ENCODE results near the gene LYRM4.

The LYRM4 gene

DNA sequence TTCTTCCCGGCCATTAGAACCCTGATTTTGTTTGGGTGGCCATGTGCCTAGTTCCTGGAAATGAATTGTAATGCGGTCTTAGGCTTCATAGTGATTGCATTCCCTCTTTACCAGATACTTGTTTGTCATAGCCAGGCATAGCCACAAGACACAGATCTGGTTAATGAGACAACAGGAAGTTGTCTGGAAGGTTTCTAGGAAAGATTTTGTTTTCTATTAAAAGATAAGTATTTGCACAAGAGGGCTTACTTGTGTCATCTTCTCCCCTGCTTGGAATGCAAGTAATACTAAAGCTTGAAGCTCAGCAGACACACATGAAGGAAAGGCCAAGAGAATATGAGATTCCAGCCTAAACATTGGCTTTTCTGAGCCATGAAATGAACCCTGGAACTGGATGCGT, 13.5 kb upstream of the LYRM4 start:
- DNase-seq = no peak
- TF ChIP-seq GATA1 (IDR thresholded peaks at IDR 0.05; ENCODE audit: low read depth, low read length) (no peak), POLR2A (IDR thresholded peaks at IDR 0.05; ENCODE audit: low read length) (no peak)

DNA sequence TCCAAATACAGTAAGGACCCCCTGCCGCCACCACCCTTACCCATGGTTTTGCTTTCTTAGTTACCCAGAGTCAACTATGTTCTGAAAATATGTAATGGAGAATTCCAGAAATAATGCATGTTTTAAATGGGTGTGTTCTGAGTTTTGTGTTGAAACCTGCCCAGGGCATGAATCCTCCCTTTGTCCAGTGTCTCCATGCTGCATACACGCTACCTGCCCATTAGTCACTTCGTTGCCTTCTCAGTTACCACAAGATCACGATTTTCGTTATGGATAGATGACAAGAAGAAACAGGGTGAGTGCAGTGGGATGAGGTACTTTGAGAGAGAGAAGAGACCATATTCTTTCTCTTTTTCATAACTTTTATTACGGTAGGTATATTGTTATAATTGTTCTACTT, 11.2 kb upstream of the LYRM4 start:
- DNase-seq = no peak
- TF ChIP-seq GATA1 (IDR thresholded peaks at IDR 0.05; ENCODE audit: low read depth, low read length) (no peak), POLR2A (IDR thresholded peaks at IDR 0.05; ENCODE audit: low read length) (no peak)

DNA sequence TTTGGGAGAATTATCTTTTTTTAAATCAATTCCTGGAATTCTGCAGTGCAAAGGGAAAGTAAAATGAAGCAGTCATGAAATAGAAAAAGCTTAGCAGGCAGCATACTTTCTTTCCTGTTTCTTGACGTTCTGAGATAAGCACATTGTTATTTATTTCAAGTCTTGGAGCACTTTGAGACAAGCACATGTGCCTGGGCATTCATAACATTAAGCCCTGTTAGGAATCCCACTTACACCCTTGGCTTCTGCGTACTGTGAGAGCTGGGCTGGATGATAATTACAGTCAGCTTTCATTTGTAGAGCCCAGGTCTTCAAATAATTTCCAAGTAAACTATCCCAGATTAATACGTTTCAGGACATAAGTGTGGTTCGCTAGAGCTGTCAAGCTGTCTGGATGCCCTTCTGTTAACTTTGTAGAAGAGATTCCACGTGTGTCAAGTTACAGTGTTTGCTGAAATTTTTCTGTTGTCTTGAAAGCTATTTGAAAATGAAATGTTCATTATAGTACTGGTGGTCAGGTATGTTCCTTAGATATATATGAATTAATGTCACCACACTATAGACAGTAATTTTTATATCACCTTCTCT, 9.4 kb upstream of the LYRM4 start:
- DNase-seq = peak; percentile 60 to 80
- TF ChIP-seq POLR2A (IDR thresholded peaks at IDR 0.05; ENCODE audit: low read length) = no peak
- no peak for TF ChIP-seq GATA1 (IDR thresholded peaks at IDR 0.05; ENCODE audit: low read depth, low read length)

DNA sequence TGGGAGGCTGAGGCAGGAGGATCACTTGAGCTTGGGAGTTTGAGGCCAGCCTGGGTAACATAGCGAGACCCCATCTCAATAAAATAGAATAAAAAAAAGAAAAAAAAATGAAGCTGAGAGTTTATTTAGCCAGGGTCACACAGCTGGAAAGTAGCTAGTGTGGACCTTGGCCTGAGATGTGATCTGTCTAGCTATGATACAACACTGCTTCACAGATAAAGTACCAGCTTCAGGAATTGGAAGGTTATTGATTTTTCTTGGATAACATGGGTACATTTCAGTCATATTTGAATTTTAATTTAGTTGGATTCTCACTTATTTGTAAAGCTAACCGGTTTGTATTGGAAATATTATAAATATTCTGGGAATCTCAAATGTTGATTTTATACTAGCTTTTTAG, 5.7 kb upstream of the LYRM4 start:
- TF ChIP-seq GATA1 (IDR thresholded peaks at IDR 0.05; ENCODE audit: low read depth, low read length) (no peak), POLR2A (IDR thresholded peaks at IDR 0.05; ENCODE audit: low read length) (no peak)
- DNase-seq = no peak

DNA sequence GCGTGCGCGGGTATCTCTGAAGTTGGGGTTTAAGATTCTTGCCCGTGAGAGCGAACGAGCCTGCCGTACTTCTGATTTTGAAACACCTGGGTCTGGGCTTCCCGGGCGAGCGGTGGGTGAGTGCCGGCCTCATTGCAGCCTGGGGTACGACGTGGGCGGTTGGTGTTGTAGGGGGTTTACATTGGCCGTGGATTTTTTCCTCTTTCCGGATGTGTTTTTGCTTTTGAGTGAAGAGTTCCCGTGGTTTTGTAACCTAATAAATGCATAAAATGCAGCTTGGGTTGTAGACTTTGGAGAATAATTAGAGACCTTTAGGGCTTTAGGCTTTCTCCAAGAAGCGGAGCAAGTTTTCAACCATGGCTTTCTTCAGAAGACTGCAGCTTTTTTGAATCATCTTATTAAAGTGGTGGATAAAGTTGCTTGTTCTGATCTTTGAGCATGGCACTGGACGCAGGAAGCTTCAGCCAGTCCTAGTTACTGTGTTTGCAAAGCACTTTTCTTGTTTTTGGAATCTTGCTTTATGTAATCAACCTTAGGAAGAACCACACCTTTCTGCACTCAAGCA, 877 bp upstream of the LYRM4 start:
- TF ChIP-seq GATA1 (IDR thresholded peaks at IDR 0.05; ENCODE audit: low read depth, low read length) = no peak
- TF ChIP-seq POLR2A (IDR thresholded peaks at IDR 0.05; ENCODE audit: low read length) = peak; percentile 19
- peak; percentile 41 to 55 for DNase-seq

DNA sequence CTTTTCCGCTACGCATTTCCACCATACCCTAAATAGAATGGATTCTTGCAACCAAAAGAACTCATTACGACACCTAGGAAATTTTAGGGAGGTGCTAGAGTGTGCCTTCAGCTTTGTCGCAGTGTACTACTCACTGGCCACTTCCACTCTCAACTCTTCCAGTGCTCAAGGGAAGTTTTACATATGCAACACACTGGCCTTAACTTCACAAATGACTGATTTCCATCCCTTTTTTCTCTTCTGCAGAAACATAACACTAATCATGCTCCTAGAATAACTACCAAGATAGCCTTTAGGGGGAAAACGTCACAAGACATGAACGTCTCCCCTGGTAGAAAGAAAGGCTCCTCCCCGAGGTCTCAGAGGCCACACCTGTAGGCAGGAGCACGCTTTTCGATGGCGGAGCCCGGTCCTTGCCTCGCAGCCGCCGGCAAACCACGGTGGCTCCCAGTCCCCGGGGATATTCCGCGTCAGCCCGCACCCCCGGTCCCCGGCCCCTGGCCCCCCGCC, 584 bp downstream of the LYRM4 start:
- TF ChIP-seq POLR2A (IDR thresholded peaks at IDR 0.05; ENCODE audit: low read length) (peak; percentile 5), GATA1 (IDR thresholded peaks at IDR 0.05; ENCODE audit: low read depth, low read length) (no peak)
- DNase-seq = peak; percentile 80 to 83

DNA sequence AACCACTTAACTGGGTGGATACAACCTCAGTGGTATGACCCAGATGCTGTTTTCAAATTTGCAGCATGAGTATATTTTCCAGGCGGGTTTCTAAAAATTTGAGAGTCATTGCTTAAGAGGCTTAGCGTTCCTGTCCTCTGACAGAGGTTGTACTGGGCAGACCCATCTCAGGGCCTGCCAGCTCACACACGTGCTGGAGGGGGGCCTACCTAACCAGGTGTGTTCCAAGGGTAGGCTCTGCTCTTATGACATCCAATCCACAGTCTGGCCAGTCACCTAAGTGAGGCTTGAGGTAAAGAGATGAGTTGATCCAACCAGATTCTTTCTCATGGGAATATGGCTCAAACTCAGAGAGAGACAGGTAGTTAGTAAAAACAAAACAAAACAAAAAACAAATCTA, 1.3 kb downstream of the LYRM4 start:
- TF ChIP-seq POLR2A (IDR thresholded peaks at IDR 0.05; ENCODE audit: low read length) (no peak), GATA1 (IDR thresholded peaks at IDR 0.05; ENCODE audit: low read depth, low read length) (no peak)
- no peak for DNase-seq

DNA sequence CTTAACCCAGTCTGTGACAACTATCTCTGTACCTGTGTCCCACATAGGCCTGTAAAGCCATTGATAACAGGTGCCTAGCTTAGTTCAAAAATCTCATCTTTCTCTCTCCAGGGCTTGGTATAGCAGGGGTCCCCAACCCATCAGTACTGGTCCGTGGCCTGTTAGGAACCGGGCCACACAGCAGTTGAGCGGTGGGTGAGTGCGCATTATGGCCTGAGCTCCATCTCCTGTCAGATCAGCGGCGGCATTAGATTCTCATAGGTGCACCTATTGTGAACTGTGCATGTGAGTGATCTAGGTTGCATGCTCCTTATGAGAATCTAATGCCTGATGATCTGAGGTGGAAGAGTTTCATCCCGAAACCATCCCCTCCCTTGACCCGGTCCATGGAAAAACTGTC, 3.4 kb downstream of the LYRM4 start:
- no peak for DNase-seq
- no peak for TF ChIP-seq POLR2A (IDR thresholded peaks at IDR 0.05; ENCODE audit: low read length)
- TF ChIP-seq GATA1 (IDR thresholded peaks at IDR 0.05; ENCODE audit: low read depth, low read length) = no peak

DNA sequence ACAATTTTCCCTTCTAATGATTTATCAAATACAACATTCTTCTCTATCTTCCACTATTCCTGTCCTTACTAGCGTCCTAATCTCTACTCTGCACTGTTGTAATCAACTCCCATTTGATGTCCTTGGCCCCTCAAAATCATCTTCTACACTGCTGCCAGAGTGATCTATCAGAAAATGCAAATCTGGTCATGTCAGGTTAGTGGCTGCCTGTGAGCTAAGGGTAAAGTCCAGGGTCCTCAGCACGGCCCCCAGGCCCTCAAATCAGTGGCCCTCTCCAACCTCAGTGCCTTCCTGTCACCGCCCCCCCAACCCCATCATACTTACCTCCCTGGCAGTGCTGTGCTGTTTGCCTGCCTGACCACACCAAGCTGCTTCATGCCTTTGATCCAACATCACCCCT, 3.8 kb downstream of the LYRM4 start:
- no peak for DNase-seq
- TF ChIP-seq GATA1 (IDR thresholded peaks at IDR 0.05; ENCODE audit: low read depth, low read length) (no peak), POLR2A (IDR thresholded peaks at IDR 0.05; ENCODE audit: low read length) (no peak)

DNA sequence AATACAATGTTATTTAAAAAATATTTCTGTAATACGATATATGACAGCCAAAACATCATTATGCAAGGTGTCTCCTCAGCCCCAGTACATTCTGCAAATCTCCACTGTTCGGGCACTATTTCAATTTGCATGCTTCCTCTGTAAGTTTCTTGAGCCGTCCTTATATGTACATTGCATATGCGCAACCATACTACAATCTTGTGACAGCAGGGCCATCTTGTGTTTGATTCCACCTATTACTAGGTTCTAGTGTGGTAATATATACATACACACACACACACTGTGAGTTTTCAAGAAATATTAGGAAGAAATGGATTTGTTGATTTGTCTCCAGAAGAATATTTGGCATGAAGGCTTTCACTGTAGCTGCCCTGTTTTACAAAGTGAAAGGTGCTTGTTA, 9.8 kb downstream of the LYRM4 start:
- TF ChIP-seq GATA1 (IDR thresholded peaks at IDR 0.05; ENCODE audit: low read depth, low read length) = no peak
- no peak for TF ChIP-seq POLR2A (IDR thresholded peaks at IDR 0.05; ENCODE audit: low read length)
- DNase-seq = no peak

DNA sequence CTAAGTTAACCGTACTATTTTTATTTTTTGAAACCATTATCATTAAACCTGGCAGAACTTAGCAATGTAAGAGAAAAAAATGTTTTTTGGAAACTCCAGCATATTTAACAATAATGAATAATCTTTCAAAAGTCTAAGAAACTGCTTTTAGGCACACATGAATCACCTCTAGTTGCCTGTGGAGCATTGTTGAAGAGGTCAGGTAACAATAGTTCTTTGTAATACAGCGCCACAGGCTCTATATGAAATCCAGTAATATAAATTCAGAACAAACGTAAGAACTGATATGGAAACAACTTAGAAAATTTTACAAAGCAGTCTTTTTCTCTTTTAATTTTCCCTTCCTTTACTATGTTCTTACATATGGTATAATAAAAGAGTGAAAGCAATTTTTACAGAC, 10.3 kb downstream of the LYRM4 start:
- no peak for DNase-seq
- TF ChIP-seq GATA1 (IDR thresholded peaks at IDR 0.05; ENCODE audit: low read depth, low read length) (no peak), POLR2A (IDR thresholded peaks at IDR 0.05; ENCODE audit: low read length) (no peak)

DNA sequence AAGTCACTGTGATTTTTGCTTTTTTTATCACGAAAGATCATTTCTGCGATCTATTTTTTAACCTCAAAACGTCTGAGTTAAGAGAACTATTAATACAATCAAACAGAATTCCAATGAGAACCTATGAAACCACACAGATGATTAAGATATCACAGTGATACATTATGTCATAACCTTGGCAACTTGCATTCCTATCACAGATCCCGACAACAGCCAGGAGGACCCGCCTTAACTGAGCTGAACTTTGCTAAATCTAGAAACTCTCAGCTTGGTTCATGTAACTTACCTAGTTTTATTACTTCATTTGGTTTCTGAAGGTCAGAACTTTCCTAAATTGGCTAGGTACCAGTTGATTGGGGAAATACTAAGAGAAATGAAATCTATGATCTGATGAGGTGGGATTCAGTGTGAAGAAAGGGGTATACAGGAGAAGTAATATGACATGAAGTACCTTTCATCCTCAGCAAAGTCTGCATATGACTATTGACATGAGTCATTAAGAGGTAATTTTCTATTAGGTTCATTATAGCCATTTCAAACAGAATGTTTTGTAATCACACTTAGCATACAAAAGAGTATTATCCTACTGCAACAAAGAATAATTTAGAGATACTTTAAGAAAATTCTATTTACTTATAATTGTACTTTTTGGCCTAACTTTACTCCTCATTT, 11.2 kb downstream of the LYRM4 start:
- no peak for DNase-seq
- no peak for TF ChIP-seq POLR2A (IDR thresholded peaks at IDR 0.05; ENCODE audit: low read length)
- TF ChIP-seq GATA1 (IDR thresholded peaks at IDR 0.05; ENCODE audit: low read depth, low read length) = no peak

DNA sequence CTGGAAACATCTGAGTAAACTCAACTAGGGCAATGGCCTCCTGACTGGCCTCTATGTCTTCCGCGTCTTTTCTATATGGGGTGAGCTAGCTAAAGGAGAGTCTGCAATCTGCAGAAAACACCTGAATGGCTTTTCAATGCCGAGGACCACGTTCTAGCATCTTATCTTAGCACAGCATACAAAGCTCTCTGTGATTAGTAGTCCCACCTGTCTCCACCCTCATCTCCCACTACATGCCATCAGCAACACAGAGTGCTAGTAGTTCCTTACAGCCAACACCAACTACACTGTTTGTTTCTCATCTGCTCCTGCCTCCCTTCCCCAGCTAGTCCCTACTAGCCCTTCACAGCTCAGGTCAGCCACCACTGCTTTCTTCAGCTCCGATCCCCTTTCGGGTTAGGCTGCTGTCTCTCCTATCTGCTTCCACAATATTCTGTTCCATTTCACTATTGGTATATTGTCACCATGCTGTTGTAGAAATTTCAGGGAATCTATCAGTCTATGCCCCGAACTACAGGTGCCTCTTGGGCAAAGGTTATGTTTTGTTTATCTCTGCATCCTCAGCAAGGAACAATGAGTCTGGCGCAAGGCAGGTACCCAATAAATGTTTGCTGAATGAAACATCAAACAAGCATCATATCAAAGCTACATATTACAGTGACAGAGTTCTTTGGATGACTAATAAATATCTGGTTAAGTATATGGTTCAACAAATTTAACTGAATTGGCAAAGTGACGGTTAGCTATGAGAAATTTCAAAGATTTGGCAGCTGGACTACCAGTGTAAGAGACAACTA, 12.2 kb downstream of the LYRM4 start:
- no peak for TF ChIP-seq POLR2A (IDR thresholded peaks at IDR 0.05; ENCODE audit: low read length)
- no peak for DNase-seq

DNA sequence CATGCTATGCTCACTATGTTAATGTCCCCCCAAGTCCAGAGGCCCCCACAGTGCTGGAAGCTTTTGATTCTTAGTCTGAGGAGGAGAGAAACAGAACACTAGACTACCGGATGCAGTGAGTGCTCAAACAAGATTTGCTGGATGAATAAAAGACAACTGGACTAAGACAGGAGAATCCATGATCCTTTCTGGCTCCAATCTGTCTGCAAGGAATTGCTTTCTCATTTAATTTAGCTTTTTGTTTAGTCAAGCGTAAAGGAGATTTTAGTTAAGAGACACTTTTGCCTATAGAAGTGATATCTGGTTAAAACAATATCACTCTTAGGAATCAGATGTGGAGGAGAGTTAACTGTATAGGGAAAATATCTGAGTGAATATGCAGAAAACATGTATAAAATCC, 13.5 kb downstream of the LYRM4 start:
- DNase-seq = no peak
- TF ChIP-seq GATA1 (IDR thresholded peaks at IDR 0.05; ENCODE audit: low read depth, low read length) (no peak), POLR2A (IDR thresholded peaks at IDR 0.05; ENCODE audit: low read length) (no peak)

Data from erythroblast (primary cell).